Common myeloid progenitor, CD34-positive (primary cell): ENCODE data around the gene RANBP9.

ENCODE experiments used
- CTCF ChIA-PET: fragments of 350-600 bp; sonication (Branson Sonifier 250); formaldehyde crosslinking; loops from one replicate; lab custom pipeline; 2021; ENCODE audit warnings: antibody characterized with exemption; lab: Charles Lee
- POLR2A ChIA-PET: fragments of 350-600 bp; sonication (Branson Sonifier 250); formaldehyde crosslinking; loops from one replicate; lab custom pipeline; 2021; ENCODE audit warnings: antibody characterized with exemption; lab: Charles Lee
- DNase-seq, 3 donors: peaks; one replicate each; pipeline versions ENCODE4 v3.0.0 to v3.0.0-alpha.2; 2013
- H3K27ac ChIP-seq, 2 experiments: 1 replicate in 1 of 2; 2 replicates in 1 of 2; pipeline ENCODE4 v1.7.0; 2013; ENCODE audit warnings: inconsistent platforms in 2 of 2, low read length in 2 of 2, mild to moderate bottlenecking in 2 of 2, low read depth in 1 of 2, moderate library complexity in 1 of 2; ENCODE audit not compliant: severe bottlenecking in 2 of 2, insufficient read depth in 1 of 2, poor library complexity in 1 of 2
- H3K27me3 ChIP-seq, 5 experiments: replicated peaks in 2 of 5; 1 replicate in 3 of 5; 2 replicates in 2 of 5; pipeline versions ENCODE4 v1.6.1 to v1.7.0; 2013; ENCODE audit warnings: low read length in 4 of 5, mild to moderate bottlenecking in 2 of 5, moderate library complexity in 2 of 5, inconsistent platforms in 1 of 5; ENCODE audit not compliant: insufficient read depth in 5 of 5, control insufficient read depth in 4 of 5
- H3K36me3 ChIP-seq, 4 experiments: 1 replicate in 2 of 4; 2 replicates in 2 of 4; pipeline versions ENCODE4 v1.6.1 to v1.7.0; 2013; ENCODE audit warnings: low read length in 3 of 4, control low read depth in 1 of 4, mild to moderate bottlenecking in 1 of 4; ENCODE audit not compliant: control insufficient read depth in 4 of 4, insufficient read depth in 4 of 4
- H3K4me1 ChIP-seq, 4 experiments: 1 replicate in 3 of 4; 2 replicates in 1 of 4; pipeline versions ENCODE4 v1.6.1 to v1.7.1; 2013; ENCODE audit warnings: low read length in 3 of 4, mild to moderate bottlenecking in 3 of 4, control low read depth in 1 of 4, inconsistent platforms in 1 of 4, moderate library complexity in 1 of 4; ENCODE audit not compliant: control insufficient read depth in 4 of 4, insufficient read depth in 4 of 4; ENCODE audit errors: control extremely low read depth in 1 of 4
- H3K4me3 ChIP-seq, 7 experiments: 1 replicate in 4 of 7; 2 replicates in 3 of 7; pipeline versions ENCODE4 v1.5.1 to v1.7.0; 2013; ENCODE audit warnings: mild to moderate bottlenecking in 7 of 7, low read length in 6 of 7, moderate library complexity in 6 of 7, inconsistent platforms in 2 of 7, low read depth in 2 of 7, control low read depth in 1 of 7; ENCODE audit not compliant: insufficient read depth in 4 of 7, control insufficient read depth in 1 of 7; ENCODE audit errors: extremely low read depth in 1 of 7
- H3K9me3 ChIP-seq, 5 experiments: 1 replicate in 4 of 5; 2 replicates in 1 of 5; pipeline versions ENCODE4 v1.6.1 to v1.7.1; 2013; ENCODE audit warnings: low read length in 4 of 5, mild to moderate bottlenecking in 2 of 5, inconsistent platforms in 1 of 5, low read depth in 1 of 5, moderate library complexity in 1 of 5; ENCODE audit not compliant: control insufficient read depth in 4 of 5, insufficient read depth in 2 of 5; ENCODE audit errors: control extremely low read depth in 1 of 5
- WGBS: methylation state at CpG from one replicate; pipeline ENCODE4 v1.1.5; 2013; ENCODE audit not compliant: insufficient coverage; 5-methylcytosine and 5-hydroxymethylcytosine counted together

Gene RANBP9

DNA sequence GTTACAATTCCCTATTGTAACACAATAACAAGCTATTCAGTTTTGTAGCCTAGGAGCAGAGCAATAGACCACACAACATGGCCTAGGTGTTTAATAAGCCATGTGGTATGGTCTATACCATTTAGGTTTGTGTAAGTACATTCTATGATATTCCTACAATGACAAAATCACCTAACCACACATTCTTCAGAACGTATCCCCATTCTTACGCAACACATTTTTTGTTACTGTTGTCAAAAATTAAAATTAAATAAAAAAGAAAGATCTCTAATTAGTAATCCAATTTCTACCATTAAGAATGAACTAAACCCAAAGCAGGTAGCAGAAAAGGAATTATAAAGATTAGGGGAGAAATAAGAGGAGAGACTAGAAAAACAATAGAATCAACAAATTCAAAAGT, 44.0 kb downstream of the RANBP9 start:
- Histone ChIP-seq H3K4me3 (no peak overlapping the region), H3K27ac (no peak overlapping the region), H3K27me3 (no peaks in the 10 kb centered on the region), H3K36me3 (peaks cover 0 to 10% (median 2%) of the 10 kb centered on the region in 4 experiments), H3K4me1 (no peaks in the 10 kb centered on the region), H3K9me3 (peaks cover 2 to 20% (median 3%) of the 10 kb centered on the region in 5 experiments)
- CTCF ChIA-PET = no interaction called here
- POLR2A ChIA-PET = no interaction called here
- DNase-seq = no peak
- no CpG with 5 or more reads among the region's 2 CpGs for WGBS

DNA sequence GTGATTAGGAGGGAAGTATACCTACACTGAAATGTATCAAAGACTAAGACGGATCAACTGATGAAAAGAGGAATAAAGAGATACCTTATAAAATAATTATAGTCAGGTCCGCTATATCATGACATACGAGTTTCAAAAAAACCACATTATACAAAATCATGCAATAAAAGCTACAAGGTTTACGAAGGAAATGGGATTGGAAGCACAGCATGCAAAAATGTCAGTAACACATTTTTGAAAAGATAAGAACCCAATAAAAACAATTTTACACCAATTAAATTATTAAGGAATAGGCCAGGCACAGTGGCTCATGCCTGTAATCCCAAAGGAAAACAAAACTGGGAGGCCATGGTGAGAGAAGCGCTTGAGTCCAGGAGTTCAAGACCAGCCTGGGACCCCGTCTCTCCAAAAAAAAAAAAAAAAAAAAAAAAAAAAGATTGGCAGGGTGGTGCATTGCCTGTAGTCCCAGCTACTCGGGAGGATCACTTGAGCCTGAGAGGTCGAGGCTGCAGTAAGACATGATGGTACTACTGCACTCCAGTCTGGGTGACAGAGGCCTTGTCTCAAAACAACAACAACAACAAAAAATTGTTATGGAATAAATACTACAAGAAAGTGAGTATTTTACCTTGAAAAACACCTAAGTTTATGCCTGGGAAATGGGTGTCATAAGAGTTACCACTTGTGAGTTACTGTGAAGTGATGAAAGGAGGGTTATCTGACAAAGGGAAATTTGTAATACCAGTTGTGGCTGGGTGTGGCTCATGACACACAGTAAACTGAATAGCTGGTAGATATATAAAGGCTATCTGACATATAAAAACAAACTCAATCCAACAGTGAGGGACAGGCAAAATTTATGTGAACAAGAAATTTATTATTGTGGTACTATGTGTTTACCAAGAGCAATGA, 45.2 kb downstream of the RANBP9 start:
- DNase-seq = no peak
- Histone ChIP-seq H3K27me3 (no peaks in the 10 kb centered on the region), H3K4me1 (no peaks in the 10 kb centered on the region), H3K4me3 (no peak overlapping the region), H3K27ac (no peak overlapping the region), H3K36me3 (peaks cover 0 to 10% (median 2%) of the 10 kb centered on the region in 4 experiments), H3K9me3 (peaks cover 2 to 23% (median 3%) of the 10 kb centered on the region in 5 experiments)
- ChIA-PET CTCF (interaction anchor here (1.0 to 1.3 kb wide), 2 partner anchors 14 to 42 kb away, joined by 3 read pairs; no protein-coding TSS in a partner anchor), POLR2A (no interaction called here)
- WGBS = 83% methylated on average over 1 of the region's 8 CpGs

DNA sequence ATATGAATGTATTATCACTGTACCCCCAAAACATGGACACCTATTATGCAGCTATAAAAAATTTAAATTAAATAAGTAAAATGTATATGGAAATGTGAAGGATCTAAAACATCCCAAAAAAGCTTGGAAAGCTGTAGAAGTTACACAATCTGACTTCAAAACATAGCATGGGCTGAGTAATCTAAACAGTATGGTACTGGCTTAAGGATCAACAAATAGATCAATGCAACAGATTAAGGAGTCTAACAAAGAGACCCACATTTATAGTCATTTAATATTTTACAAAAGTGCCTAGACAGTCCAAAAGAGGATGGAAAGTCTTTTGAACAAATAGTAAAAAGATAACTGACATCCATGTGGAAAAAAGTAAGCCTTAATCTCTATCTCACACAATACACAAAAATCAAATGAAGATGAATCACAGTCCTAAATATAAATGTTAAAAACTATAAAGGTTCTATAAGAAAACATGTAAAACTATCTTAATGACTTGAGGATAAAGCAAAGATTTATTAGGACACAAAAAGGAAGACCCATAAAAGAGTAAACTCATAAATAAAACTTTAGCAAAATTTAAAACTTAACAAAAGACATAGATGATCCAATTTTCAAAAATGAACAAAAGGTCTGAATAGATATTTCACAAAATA, 46.8 kb downstream of the RANBP9 start:
- H3K4me1 ChIP-seq = no peaks in the 10 kb centered on the region
- no peaks in the 10 kb centered on the region for H3K27me3 ChIP-seq
- no peak overlapping the region for H3K4me3 ChIP-seq
- H3K36me3 ChIP-seq = peaks cover 0 to 10% (median 2%) of the 10 kb centered on the region in 4 experiments
- DNase-seq = no peak
- H3K27ac ChIP-seq = no peak overlapping the region
- ChIA-PET CTCF (interaction anchor here (0.7 to 1.2 kb wide), 2 partner anchors 8 to 26 kb away, joined by 3 to 4 read pairs; no protein-coding TSS in a partner anchor), POLR2A (no interaction called here)
- peaks cover under 1 to 14% (median 3%) of the 10 kb centered on the region in 5 experiments for H3K9me3 ChIP-seq

DNA sequence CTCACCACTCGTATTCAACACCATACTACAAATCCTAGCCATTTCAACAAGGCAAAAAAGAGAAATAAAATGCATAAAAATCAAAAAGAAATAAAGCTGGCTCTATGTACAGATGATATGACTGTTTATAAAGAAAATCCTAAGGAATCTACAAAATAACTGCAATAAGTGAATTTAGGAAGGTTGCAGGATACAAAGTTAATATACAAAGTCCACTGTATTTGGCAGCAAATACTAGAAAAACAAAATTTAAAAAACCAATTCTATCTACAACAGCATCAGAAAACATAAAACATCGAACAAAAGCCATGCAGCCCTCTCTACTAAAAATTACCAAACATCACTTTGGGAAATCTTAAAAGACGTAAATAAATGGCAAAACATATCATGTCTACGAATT, 47.6 kb downstream of the RANBP9 start:
- Histone ChIP-seq H3K27ac (no peak overlapping the region), H3K9me3 (peaks cover 0 to 6% (median 0%) of the 10 kb centered on the region in 5 experiments), H3K36me3 (peaks cover 0 to 3% (median under 1%) of the 10 kb centered on the region in 4 experiments), H3K4me1 (no peaks in the 10 kb centered on the region), H3K4me3 (no peak overlapping the region), H3K27me3 (no peaks in the 10 kb centered on the region)
- ChIA-PET POLR2A (no interaction called here), CTCF (interaction anchor here (0.7 to 1.2 kb wide), 2 partner anchors 9 to 25 kb away, joined by 3 to 4 read pairs; no protein-coding TSS in a partner anchor)
- WGBS = 100% methylated on average over 2 of the region's 4 CpGs
- DNase-seq = no peak

DNA sequence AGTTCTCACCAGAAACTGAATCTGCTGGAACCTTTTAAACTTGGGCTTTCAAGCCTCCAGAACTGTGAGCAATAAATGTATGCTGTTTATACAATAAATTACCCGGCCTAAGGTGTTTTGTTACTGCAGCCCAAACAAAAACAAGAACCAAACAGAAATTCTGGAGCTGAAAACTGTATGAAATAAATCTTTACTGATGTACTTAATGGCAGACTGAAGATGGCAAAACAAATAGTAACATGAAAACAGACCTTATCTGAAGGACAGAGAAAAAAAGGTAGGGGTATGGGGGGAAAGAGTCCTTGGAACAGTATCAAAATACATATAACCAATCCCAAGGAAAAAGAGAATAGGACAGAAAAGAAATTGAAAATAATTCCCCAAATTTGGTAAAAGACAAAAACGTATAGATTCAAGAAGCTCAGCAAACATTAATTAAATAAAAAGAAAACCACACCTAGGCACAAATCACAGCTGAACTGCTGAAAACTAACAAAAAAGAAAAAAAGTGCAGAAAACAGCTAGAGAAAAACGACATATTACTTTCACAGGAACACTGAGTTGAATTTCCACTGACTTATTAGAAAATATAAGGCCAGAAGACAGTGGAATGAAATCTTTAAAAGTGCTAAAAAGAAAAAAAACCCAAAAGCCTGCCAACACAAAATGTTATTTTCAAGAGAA, 48.8 kb downstream of the RANBP9 start:
- WGBS = no CpG with 5 or more reads among the region's 3 CpGs
- Histone ChIP-seq H3K27me3 (no peaks in the 10 kb centered on the region), H3K9me3 (peaks cover 0 to 3% (median 0%) of the 10 kb centered on the region in 5 experiments), H3K27ac (no peak overlapping the region), H3K36me3 (peaks cover 0 to 3% (median under 1%) of the 10 kb centered on the region in 4 experiments), H3K4me1 (no peaks in the 10 kb centered on the region), H3K4me3 (no peak overlapping the region)
- CTCF ChIA-PET = no interaction called here
- POLR2A ChIA-PET = no interaction called here
- no peak for DNase-seq

DNA sequence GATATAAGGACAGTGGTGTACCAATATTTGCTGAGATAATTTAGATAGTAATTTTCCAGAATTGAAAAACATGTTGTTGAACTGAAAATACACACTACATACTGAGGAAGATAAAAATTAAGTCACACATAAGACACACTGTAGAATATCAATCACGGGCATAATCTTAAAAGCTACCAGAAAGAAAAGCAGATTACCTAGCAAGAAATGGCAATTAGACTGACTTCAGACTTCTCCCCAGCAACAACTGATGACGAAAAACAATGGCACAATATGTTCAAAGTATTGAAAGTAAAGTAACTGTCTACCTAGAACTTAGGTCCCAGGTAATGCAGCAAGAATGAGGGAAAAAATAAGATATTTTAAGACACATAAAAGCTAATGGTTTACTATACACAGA, 50.0 kb downstream of the RANBP9 start:
- ChIA-PET CTCF (interaction anchor here (1.2 to 1.4 kb wide), 3 partner anchors 10 to 33 kb away, joined by 3 read pairs; no protein-coding TSS in a partner anchor), POLR2A (no interaction called here)
- no peaks in the 10 kb centered on the region for H3K4me1 ChIP-seq
- no peak overlapping the region for H3K4me3 ChIP-seq
- H3K27ac ChIP-seq = no peak overlapping the region
- H3K27me3 ChIP-seq = no peaks in the 10 kb centered on the region
- 86% methylated on average over 1 of the region's 2 CpGs for WGBS
- peaks cover 0 to 3% (median 0%) of the 10 kb centered on the region in 5 experiments for H3K9me3 ChIP-seq
- no peak for DNase-seq
- H3K36me3 ChIP-seq = peaks cover 0 to 4% (median 2%) of the 10 kb centered on the region in 4 experiments
